ENCODE data around the gene KRTAP19-4.

Gene KRTAP19-4

DNA sequence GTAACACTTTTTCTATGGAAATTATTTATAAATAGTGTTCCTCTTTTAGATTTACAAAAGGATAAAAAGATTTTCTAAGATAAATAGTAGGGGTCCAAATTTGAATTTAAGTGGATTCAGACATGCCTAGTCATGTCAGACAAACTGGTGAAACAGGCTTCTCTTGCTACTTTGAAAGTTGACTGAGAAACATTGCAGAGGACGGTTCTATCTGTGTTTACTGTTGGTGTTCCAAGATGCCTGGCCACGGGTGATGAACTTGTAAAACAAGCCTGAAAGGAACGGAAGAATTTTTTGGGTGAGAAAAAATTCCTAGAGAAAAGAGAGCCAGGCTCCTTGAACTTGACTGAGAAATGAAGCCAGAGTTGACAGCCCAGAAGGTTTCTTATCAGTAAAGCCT is 19.0 kb downstream of the KRTAP19-4 start:
- WGBS (ENCODE audit: extremely low coverage, insufficient coverage, low lambda C conversion rate), result no CpG with 5 or more reads among the region's 3 CpGs
- H3K4ac ChIP-seq (ENCODE audit: low read depth, low read length), result no peak overlapping the region
- no peak overlapping the region for H3K18ac ChIP-seq (ENCODE audit: low read length)
- no peaks in the 10 kb centered on the region for H3K79me1 ChIP-seq (ENCODE audit: low read length)
- H3K9ac ChIP-seq (ENCODE audit: low read length), result no peak overlapping the region
- no peak overlapping the region for H3K23ac ChIP-seq (ENCODE audit: low read length)
- no peak overlapping the region for H3K4me3 ChIP-seq (ENCODE audit: low read length)
- H2BK15ac ChIP-seq (replicated peaks; ENCODE audit: low read depth), result no peak overlapping the region
- no peaks in the 10 kb centered on the region for H3K4me1 ChIP-seq (ENCODE audit: control insufficient read depth, low read depth, low read length)
- no peak overlapping the region for H3K4me2 ChIP-seq (ENCODE audit: low read length)
- no peak overlapping the region for H3K27ac ChIP-seq (ENCODE audit: low read depth, low read length)
- H3K27me3 ChIP-seq (ENCODE audit: insufficient read depth, low read length, poor library complexity), result no peaks in the 10 kb centered on the region
- H2AK5ac ChIP-seq (ENCODE audit: low read length), result no peak overlapping the region
- no peak overlapping the region for H2BK5ac ChIP-seq (ENCODE audit: low read length)
- H3K56ac ChIP-seq (ENCODE audit: low read length), result no peak overlapping the region
- H4K5ac ChIP-seq (ENCODE audit: low read length), result no peak overlapping the region
- no peak overlapping the region for H2BK120ac ChIP-seq (ENCODE audit: low read depth, low read length)
- H3K79me2 ChIP-seq (ENCODE audit: control insufficient read depth, insufficient read depth, low read length), result no peaks in the 10 kb centered on the region
- DNase-seq, result no peak
- no peak overlapping the region for H4K8ac ChIP-seq (ENCODE audit: low read depth, low read length)
- no peaks in the 10 kb centered on the region for H3K36me3 ChIP-seq (ENCODE audit: control insufficient read depth, insufficient read depth, low read length)

DNA sequence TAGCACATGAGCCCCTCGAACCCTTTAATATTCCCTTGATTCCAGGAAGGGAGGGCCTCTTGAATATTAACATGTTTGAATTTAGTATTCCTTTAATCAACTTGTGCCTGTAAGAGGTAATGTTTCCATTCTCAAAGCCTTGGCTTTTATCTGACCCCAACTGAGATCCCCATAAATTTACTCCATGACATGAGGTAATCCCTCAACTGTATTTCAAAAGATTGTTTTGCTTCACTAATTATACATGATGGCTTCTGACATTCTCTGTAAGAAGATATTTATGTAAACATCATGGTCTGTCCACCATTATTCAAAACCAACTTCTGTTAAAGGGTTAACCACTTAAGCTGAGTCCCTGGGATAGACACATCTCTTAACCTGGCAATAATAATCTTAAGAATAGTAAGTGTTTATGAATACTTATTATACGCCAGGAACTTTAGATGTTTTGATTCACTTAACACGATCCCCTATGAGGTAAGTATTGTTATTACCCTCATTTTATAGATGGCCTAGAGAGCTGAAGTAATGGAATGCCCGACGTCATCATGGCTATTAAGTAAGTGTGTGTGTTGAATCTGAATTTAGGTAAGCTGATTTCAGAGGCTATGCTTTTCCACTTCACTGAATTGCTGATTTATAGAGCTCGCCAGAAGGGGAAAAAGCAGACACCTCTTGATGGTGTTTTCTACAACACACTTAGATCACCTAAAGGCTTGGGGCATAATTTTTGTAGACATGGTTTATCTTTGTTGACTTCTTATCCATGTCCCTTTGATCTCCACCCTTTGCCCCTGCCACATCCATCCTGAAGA is 27.9 kb downstream of the KRTAP19-4 start:
- no peaks in the 10 kb centered on the region for H3K79me1 ChIP-seq (ENCODE audit: low read length)
- H3K4me1 ChIP-seq (ENCODE audit: control insufficient read depth, low read depth, low read length), result no peaks in the 10 kb centered on the region
- no peak for DNase-seq
- no peak overlapping the region for H2AK5ac ChIP-seq (ENCODE audit: low read length)
- H2BK5ac ChIP-seq (ENCODE audit: low read length), result no peak overlapping the region
- no peaks in the 10 kb centered on the region for H3K36me3 ChIP-seq (ENCODE audit: control insufficient read depth, insufficient read depth, low read length)
- H3K18ac ChIP-seq (ENCODE audit: low read length), result no peak overlapping the region
- H3K79me2 ChIP-seq (ENCODE audit: control insufficient read depth, insufficient read depth, low read length), result no peaks in the 10 kb centered on the region
- H3K27me3 ChIP-seq (ENCODE audit: insufficient read depth, low read length, poor library complexity), result no peaks in the 10 kb centered on the region
- H3K23ac ChIP-seq (ENCODE audit: low read length), result no peak overlapping the region
- no peak overlapping the region for H3K27ac ChIP-seq (ENCODE audit: low read depth, low read length)
- no CpG with 5 or more reads among the region's 6 CpGs for WGBS (ENCODE audit: extremely low coverage, insufficient coverage, low lambda C conversion rate)
- no peak overlapping the region for H3K4me2 ChIP-seq (ENCODE audit: low read length)
- no peak overlapping the region for H3K56ac ChIP-seq (ENCODE audit: low read length)
- no peak overlapping the region for H4K5ac ChIP-seq (ENCODE audit: low read length)
- H4K8ac ChIP-seq (ENCODE audit: low read depth, low read length), result no peak overlapping the region
- H2BK15ac ChIP-seq (replicated peaks; ENCODE audit: low read depth), result no peak overlapping the region
- H2BK120ac ChIP-seq (ENCODE audit: low read depth, low read length), result no peak overlapping the region
- no peak overlapping the region for H3K9ac ChIP-seq (ENCODE audit: low read length)
- no peak overlapping the region for H3K4me3 ChIP-seq (ENCODE audit: low read length)
- no peak overlapping the region for H3K4ac ChIP-seq (ENCODE audit: low read depth, low read length)

- WGBS (ENCODE audit: extremely low coverage, insufficient coverage, low lambda C conversion rate), result no CpG with 5 or more reads among the region's 3 CpGs
- no peaks in the 10 kb centered on the region for H3K79me1 ChIP-seq (ENCODE audit: low read length)
- H2BK15ac ChIP-seq (replicated peaks; ENCODE audit: low read depth), result no peak overlapping the region
- no peak overlapping the region for H2BK120ac ChIP-seq (ENCODE audit: low read depth, low read length)
- no peaks in the 10 kb centered on the region for H3K4me1 ChIP-seq (ENCODE audit: control insufficient read depth, low read depth, low read length)
- no peaks in the 10 kb centered on the region for H3K36me3 ChIP-seq (ENCODE audit: control insufficient read depth, insufficient read depth, low read length)
- DNase-seq, result peak; percentile 49
- H3K4me3 ChIP-seq (ENCODE audit: low read length), result no peak overlapping the region
- no peak overlapping the region for H3K4ac ChIP-seq (ENCODE audit: low read depth, low read length)
- H3K4me2 ChIP-seq (ENCODE audit: low read length), result no peak overlapping the region
- H3K56ac ChIP-seq (ENCODE audit: low read length), result no peak overlapping the region
- H4K5ac ChIP-seq (ENCODE audit: low read length), result no peak overlapping the region
- H3K27me3 ChIP-seq (ENCODE audit: insufficient read depth, low read length, poor library complexity), result no peaks in the 10 kb centered on the region
- H3K18ac ChIP-seq (ENCODE audit: low read length), result no peak overlapping the region
- H3K9ac ChIP-seq (ENCODE audit: low read length), result no peak overlapping the region
- no peak overlapping the region for H2BK5ac ChIP-seq (ENCODE audit: low read length)
- H3K23ac ChIP-seq (ENCODE audit: low read length), result no peak overlapping the region
- H4K8ac ChIP-seq (ENCODE audit: low read depth, low read length), result no peak overlapping the region
- no peaks in the 10 kb centered on the region for H3K79me2 ChIP-seq (ENCODE audit: control insufficient read depth, insufficient read depth, low read length)
- no peak overlapping the region for H3K27ac ChIP-seq (ENCODE audit: low read depth, low read length)
- no peak overlapping the region for H2AK5ac ChIP-seq (ENCODE audit: low read length)
These were observed 33.3 kb downstream of the KRTAP19-4 start for GRCh38 chr21:30463713-30464112.

DNA sequence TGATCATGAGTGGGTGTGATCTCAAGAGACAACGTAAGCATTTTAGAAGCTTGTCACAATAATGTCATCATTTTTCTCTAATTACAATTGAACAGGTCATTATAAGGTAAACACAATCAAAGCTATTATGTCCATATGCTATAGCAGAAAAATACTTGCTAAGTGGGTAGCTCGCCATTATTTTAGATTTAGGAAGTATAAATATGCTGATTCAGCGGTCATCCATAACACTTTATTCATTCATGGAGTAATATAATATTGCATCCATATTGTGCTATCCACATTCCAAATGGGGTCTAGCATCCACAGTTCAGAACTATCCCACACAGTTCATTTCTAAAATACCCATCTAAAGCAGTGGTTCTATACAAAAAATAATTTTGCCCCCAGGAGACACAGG is 48.5 kb downstream of the KRTAP19-4 start:
- Histone ChIP-seq H4K8ac (ENCODE audit: low read depth, low read length) (no peak overlapping the region), H3K36me3 (ENCODE audit: control insufficient read depth, insufficient read depth, low read length) (no peaks in the 10 kb centered on the region), H3K27me3 (ENCODE audit: insufficient read depth, low read length, poor library complexity) (no peaks in the 10 kb centered on the region), H2BK15ac (replicated peaks; ENCODE audit: low read depth) (no peak overlapping the region), H2AK5ac (ENCODE audit: low read length) (no peak overlapping the region), H4K5ac (ENCODE audit: low read length) (no peak overlapping the region), H3K4me2 (ENCODE audit: low read length) (no peak overlapping the region), H3K23ac (ENCODE audit: low read length) (no peak overlapping the region), H3K79me2 (ENCODE audit: control insufficient read depth, insufficient read depth, low read length) (no peaks in the 10 kb centered on the region), H3K56ac (ENCODE audit: low read length) (no peak overlapping the region), H3K4me1 (ENCODE audit: control insufficient read depth, low read depth, low read length) (no peaks in the 10 kb centered on the region), H3K9ac (ENCODE audit: low read length) (no peak overlapping the region), H3K4ac (ENCODE audit: low read depth, low read length) (no peak overlapping the region), H3K18ac (ENCODE audit: low read length) (no peak overlapping the region), H3K79me1 (ENCODE audit: low read length) (no peaks in the 10 kb centered on the region), H3K27ac (ENCODE audit: low read depth, low read length) (no peak overlapping the region), H3K4me3 (ENCODE audit: low read length) (no peak overlapping the region), H2BK120ac (ENCODE audit: low read depth, low read length) (no peak overlapping the region), H2BK5ac (ENCODE audit: low read length) (no peak overlapping the region)
- DNase-seq, result no peak
- WGBS (ENCODE audit: extremely low coverage, insufficient coverage, low lambda C conversion rate), result no CpG with 5 or more reads among the region's 3 CpGs

DNA sequence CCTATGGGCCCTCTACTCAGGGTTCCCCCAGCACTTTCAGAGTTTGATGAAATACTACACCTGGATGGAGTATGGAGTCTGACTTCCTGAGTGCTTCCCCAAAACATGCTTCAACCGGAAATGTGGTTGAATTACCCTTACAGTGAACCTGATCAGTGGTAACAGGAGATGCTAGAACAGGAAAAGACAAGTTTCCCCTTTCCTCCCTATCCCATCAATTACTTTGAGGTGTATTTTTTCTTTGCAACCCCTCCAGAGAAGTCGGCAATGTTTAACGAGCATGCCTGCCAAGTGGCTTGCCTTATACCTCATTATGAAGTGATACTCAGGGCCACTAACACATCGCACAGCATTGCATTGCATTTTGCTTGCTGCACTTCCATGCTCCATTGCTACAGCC is 49.9 kb downstream of the KRTAP19-4 start:
- Histone ChIP-seq H3K79me2 (ENCODE audit: control insufficient read depth, insufficient read depth, low read length) (no peaks in the 10 kb centered on the region), H4K5ac (ENCODE audit: low read length) (no peak overlapping the region), H3K9ac (ENCODE audit: low read length) (no peak overlapping the region), H3K4me3 (ENCODE audit: low read length) (no peak overlapping the region), H3K36me3 (ENCODE audit: control insufficient read depth, insufficient read depth, low read length) (no peaks in the 10 kb centered on the region), H3K18ac (ENCODE audit: low read length) (no peak overlapping the region), H3K56ac (ENCODE audit: low read length) (no peak overlapping the region), H2AK5ac (ENCODE audit: low read length) (no peak overlapping the region), H3K27me3 (ENCODE audit: insufficient read depth, low read length, poor library complexity) (no peaks in the 10 kb centered on the region), H3K79me1 (ENCODE audit: low read length) (no peaks in the 10 kb centered on the region), H2BK5ac (ENCODE audit: low read length) (no peak overlapping the region), H3K4me1 (ENCODE audit: control insufficient read depth, low read depth, low read length) (no peaks in the 10 kb centered on the region), H2BK15ac (replicated peaks; ENCODE audit: low read depth) (no peak overlapping the region), H3K4ac (ENCODE audit: low read depth, low read length) (no peak overlapping the region), H3K27ac (ENCODE audit: low read depth, low read length) (no peak overlapping the region), H3K4me2 (ENCODE audit: low read length) (no peak overlapping the region), H3K23ac (ENCODE audit: low read length) (no peak overlapping the region), H2BK120ac (ENCODE audit: low read depth, low read length) (no peak overlapping the region), H4K8ac (ENCODE audit: low read depth, low read length) (no peak overlapping the region)
- DNase-seq, result no peak
- no CpG with 5 or more reads among the region's 4 CpGs for WGBS (ENCODE audit: extremely low coverage, insufficient coverage, low lambda C conversion rate)

Data from mesendoderm (in vitro differentiated cells).